Mucosa of stomach (tissue), 1 donor: Measurements from ENCODE around the gene TNIP3.

Experiments used
- H3K27me3 ChIP-seq: one replicate; pipeline ENCODE4 v1.7.0; 2013; ENCODE audit warnings: mild to moderate bottlenecking, low read length; ENCODE audit not compliant: control insufficient read depth, insufficient read depth
- H3K36me3 ChIP-seq: one replicate; pipeline ENCODE4 v1.7.0; 2013; ENCODE audit warnings: low read length; ENCODE audit not compliant: control insufficient read depth, insufficient read depth
- H3K4me1 ChIP-seq: one replicate; pipeline ENCODE4 v1.7.0; 2013; ENCODE audit warnings: mild to moderate bottlenecking, low read length; ENCODE audit not compliant: control insufficient read depth, insufficient read depth
- H3K4me3 ChIP-seq: one replicate; pipeline ENCODE4 v1.7.0; 2013; ENCODE audit warnings: low read length
- H3K9ac ChIP-seq: one replicate; pipeline ENCODE4 v1.7.0; 2013; ENCODE audit warnings: mild to moderate bottlenecking, low read length, moderate library complexity
- H3K9me3 ChIP-seq: one replicate; pipeline ENCODE4 v1.7.0; 2013; ENCODE audit warnings: mild to moderate bottlenecking, low read length, moderate library complexity; ENCODE audit not compliant: control insufficient read depth
- donor health status: Pancreatic carcinoma.

TNIP3 gene

GRCh38 chr4:121094297-121094966 lies 69.7 kb downstream of the TNIP3 start:
- Histone ChIP-seq H3K4me3 (no peak overlapping the region), H3K4me1 (no peaks in the 10 kb centered on the region), H3K9ac (no peak overlapping the region), H3K9me3 (no peaks in the 10 kb centered on the region), H3K36me3 (no peaks in the 10 kb centered on the region), H3K27me3 (no peaks in the 10 kb centered on the region)

GRCh38 chr4:121093261-121093660 lies 70.9 kb downstream of the TNIP3 start:
- H3K9me3 ChIP-seq: no peaks in the 10 kb centered on the region
- no peak overlapping the region for H3K9ac ChIP-seq
- H3K27me3 ChIP-seq: no peaks in the 10 kb centered on the region
- H3K4me1 ChIP-seq: no peaks in the 10 kb centered on the region
- H3K4me3 ChIP-seq: no peak overlapping the region
- H3K36me3 ChIP-seq: no peaks in the 10 kb centered on the region

GRCh38 chr4:121091941-121092340 lies 72.2 kb downstream of the TNIP3 start:
- H3K9me3 ChIP-seq: no peaks in the 10 kb centered on the region
- H3K27me3 ChIP-seq: no peaks in the 10 kb centered on the region
- no peak overlapping the region for H3K9ac ChIP-seq
- no peaks in the 10 kb centered on the region for H3K4me1 ChIP-seq
- H3K36me3 ChIP-seq: no peaks in the 10 kb centered on the region
- no peak overlapping the region for H3K4me3 ChIP-seq

- Histone ChIP-seq H3K9ac (no peak overlapping the region), H3K9me3 (no peaks in the 10 kb centered on the region), H3K27me3 (no peaks in the 10 kb centered on the region), H3K4me1 (no peaks in the 10 kb centered on the region), H3K36me3 (no peaks in the 10 kb centered on the region), H3K4me3 (no peak overlapping the region)
These were observed 75.3 kb downstream of the TNIP3 start for GRCh38 chr4:121088867-121089266.
